Ishikawa (cell line): ENCODE data around the gene KDF1.

Source experiments
- CEBPB ChIP-seq: IDR thresholded peaks from 2 replicates; pipeline ENCODE4 v1.6.1; 2012
- CREB1 ChIP-seq: IDR thresholded peaks from 2 replicates; pipeline ENCODE4 v1.6.1; 2012; ENCODE audit warnings: low read depth
- EGR1 ChIP-seq: IDR thresholded peaks from 2 replicates; pipeline ENCODE4 v1.6.1; 2012
- EP300 ChIP-seq: IDR thresholded peaks from 2 replicates; pipeline ENCODE4 v1.6.1; 2012; ENCODE audit warnings: borderline replicate concordance
- FOXM1 ChIP-seq: IDR thresholded peaks from 2 replicates; pipeline ENCODE4 v1.6.1; 2012; ENCODE audit warnings: low read depth, borderline replicate concordance
- NFIC ChIP-seq: IDR thresholded peaks from 2 replicates; pipeline ENCODE4 v1.6.1; 2012
- RAD21 ChIP-seq: IDR thresholded peaks from 2 replicates; pipeline ENCODE4 v1.6.1; 2012; ENCODE audit warnings: low read depth
- TAF1 ChIP-seq: IDR thresholded peaks from 2 replicates; pipeline ENCODE4 v1.6.1; 2012; ENCODE audit warnings: low read depth, mild to moderate bottlenecking
- TCF12 ChIP-seq: IDR thresholded peaks from 2 replicates; pipeline ENCODE4 v1.6.1; 2012; ENCODE audit warnings: low read depth
- TEAD4 ChIP-seq: IDR thresholded peaks from 2 replicates; pipeline ENCODE4 v1.6.1; 2012
- YY1 ChIP-seq: IDR thresholded peaks from 2 replicates; pipeline ENCODE4 v1.6.1; 2012; ENCODE audit warnings: low read depth
- TF ChIP-seq, protein P1 (sequence below): IDR thresholded peaks from 2 replicates; pipeline ENCODE4 v1.6.1; 2012; ENCODE audit warnings: low read depth, mild to moderate bottlenecking
- TF ChIP-seq, protein P2 (sequence below): IDR thresholded peaks from 2 replicates; pipeline ENCODE4 v1.6.1; 2012

GRCh38 chr1:27006683-27007082 is 46.4 kb upstream of the KDF1 start:
- TF ChIP-seq NFIC (no peak), CREB1 (no peak), CEBPB (no peak), EP300 (no peak), RAD21 (no peak), TAF1 (no peak), YY1 (no peak), TEAD4 (no peak), FOXM1 (no peak), EGR1 (no peak), TCF12 (no peak)
- TF ChIP-seq, protein P1, sequence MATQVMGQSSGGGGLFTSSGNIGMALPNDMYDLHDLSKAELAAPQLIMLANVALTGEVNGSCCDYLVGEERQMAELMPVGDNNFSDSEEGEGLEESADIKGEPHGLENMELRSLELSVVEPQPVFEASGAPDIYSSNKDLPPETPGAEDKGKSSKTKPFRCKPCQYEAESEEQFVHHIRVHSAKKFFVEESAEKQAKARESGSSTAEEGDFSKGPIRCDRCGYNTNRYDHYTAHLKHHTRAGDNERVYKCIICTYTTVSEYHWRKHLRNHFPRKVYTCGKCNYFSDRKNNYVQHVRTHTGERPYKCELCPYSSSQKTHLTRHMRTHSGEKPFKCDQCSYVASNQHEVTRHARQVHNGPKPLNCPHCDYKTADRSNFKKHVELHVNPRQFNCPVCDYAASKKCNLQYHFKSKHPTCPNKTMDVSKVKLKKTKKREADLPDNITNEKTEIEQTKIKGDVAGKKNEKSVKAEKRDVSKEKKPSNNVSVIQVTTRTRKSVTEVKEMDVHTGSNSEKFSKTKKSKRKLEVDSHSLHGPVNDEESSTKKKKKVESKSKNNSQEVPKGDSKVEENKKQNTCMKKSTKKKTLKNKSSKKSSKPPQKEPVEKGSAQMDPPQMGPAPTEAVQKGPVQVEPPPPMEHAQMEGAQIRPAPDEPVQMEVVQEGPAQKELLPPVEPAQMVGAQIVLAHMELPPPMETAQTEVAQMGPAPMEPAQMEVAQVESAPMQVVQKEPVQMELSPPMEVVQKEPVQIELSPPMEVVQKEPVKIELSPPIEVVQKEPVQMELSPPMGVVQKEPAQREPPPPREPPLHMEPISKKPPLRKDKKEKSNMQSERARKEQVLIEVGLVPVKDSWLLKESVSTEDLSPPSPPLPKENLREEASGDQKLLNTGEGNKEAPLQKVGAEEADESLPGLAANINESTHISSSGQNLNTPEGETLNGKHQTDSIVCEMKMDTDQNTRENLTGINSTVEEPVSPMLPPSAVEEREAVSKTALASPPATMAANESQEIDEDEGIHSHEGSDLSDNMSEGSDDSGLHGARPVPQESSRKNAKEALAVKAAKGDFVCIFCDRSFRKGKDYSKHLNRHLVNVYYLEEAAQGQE: no peak
- TF ChIP-seq, protein P2, sequence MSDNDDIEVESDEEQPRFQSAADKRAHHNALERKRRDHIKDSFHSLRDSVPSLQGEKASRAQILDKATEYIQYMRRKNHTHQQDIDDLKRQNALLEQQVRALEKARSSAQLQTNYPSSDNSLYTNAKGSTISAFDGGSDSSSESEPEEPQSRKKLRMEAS: no peak
